HG03139 (cell line): ENCODE measurements around the gene ADGRD2.

Experiments used
- ATAC-seq: cut with Tn5 transposase; IDR thresholded peaks from one replicate; pipeline ENCODE4 v1.9.1; 2021; ENCODE audit not compliant: unreplicated experiment

ADGRD2 gene

GRCh38 chr9:124506931-124507879 is 57.0 kb downstream of the ADGRD2 start, which contains the start of gene NR5A1:
TSS of gene NR5A1 (minus strand) at chr9:124507399. CDS start at chr9:124503395, 4,004 bp downstream.
- ATAC-seq, result no peak

- ATAC-seq, result no peak
Measured at GRCh38 chr9:124507880-124508423, 57.7 kb downstream of the ADGRD2 start.

GRCh38 chr9:124510650-124511425 is 60.6 kb downstream of the ADGRD2 start:
- no peak for ATAC-seq

GRCh38 chr9:124511426-124511840 is 61.2 kb downstream of the ADGRD2 start:
- ATAC-seq, result no peak

- no peak for ATAC-seq
Measured at GRCh38 chr9:124511891-124512805, 61.9 kb downstream of the ADGRD2 start.

GRCh38 chr9:124512806-124513204 is 62.6 kb downstream of the ADGRD2 start:
- ATAC-seq, result no peak

GRCh38 chr9:124513376-124513994 is 63.2 kb downstream of the ADGRD2 start:
- no peak for ATAC-seq

- ATAC-seq, result no peak
Measured at GRCh38 chr9:124514125-124514524, 63.9 kb downstream of the ADGRD2 start.

GRCh38 chr9:124514874-124515273 is 64.6 kb downstream of the ADGRD2 start:
- ATAC-seq, result no peak

- no peak for ATAC-seq
Measured at GRCh38 chr9:124517600-124517999, 67.3 kb downstream of the ADGRD2 start.

GRCh38 chr9:124518116-124518515 is 67.9 kb downstream of the ADGRD2 start:
- no peak for ATAC-seq

- ATAC-seq, result no peak
Measured at GRCh38 chr9:124520206-124520596, 70.0 kb downstream of the ADGRD2 start.

- ATAC-seq, result no peak
Measured at GRCh38 chr9:124521142-124521541, 70.9 kb downstream of the ADGRD2 start.

GRCh38 chr9:124522121-124523098 is 72.2 kb downstream of the ADGRD2 start:
- no peak for ATAC-seq

- no peak for ATAC-seq
Measured at GRCh38 chr9:124526174-124526573, 75.9 kb downstream of the ADGRD2 start.

GRCh38 chr9:124527781-124528180 is 77.5 kb downstream of the ADGRD2 start:
- ATAC-seq, result no peak
